ENCODE results near the gene TCEAL2. TPM values are rescaled to one million over a fixed set of nuclear protein-coding genes. Genes with fewer than 3 reads are reported as not detected.
"Not testable (repeated sequence)": the region's sequence is repeated elsewhere in the genome, so short reads cannot be mapped to it uniquely, and the experiment has no call there.

TCEAL2 gene
- 1 to 10 TPM in 5 of 10 donors, under 1 TPM in 5; 0.40 to 2.5 (median 0.96) TPM for polyA plus RNA-seq (ENCODE audit: insufficient read length in 10 of 10)
- long read RNA-seq, donor 1 = 0 reads
- long read RNA-seq, donor 2 = 0 reads
- long read RNA-seq, donor 3 = 0 reads
- long read RNA-seq, donor 4, partial matches to known transcripts = 0 of 1 reads
- long read RNA-seq, donor 4, other reads (novel, unspliced or antisense) = 0 of 1 reads
- long read RNA-seq, donor 5 = 0 reads
- long read RNA-seq, donor 6, partial matches to known transcripts = 0 of 1 reads
- long read RNA-seq, donor 6, other reads (novel, unspliced or antisense) = 0 of 1 reads
- long read RNA-seq, donor 7 = 0 reads
- long read RNA-seq, donor 8 = 0 reads
- long read RNA-seq, donor 9 = 0 reads

- DNase-seq = peak in 1 of 3 donors; percentile 5
Observed at GRCh38 chrX:102125436-102125835, at the start of gene TCEAL2. Gene TCEAL2, plus strand, starts transcription at chrX:102125679. Its CDS starts 1,152 bp downstream, at chrX:102126831.

GRCh38 chrX:102077426-102077825 is 48.1 kb upstream of the TCEAL2 start:
- no peak for DNase-seq

- DNase-seq = no peak
Observed at GRCh38 chrX:102085706-102086105, 39.8 kb upstream of the TCEAL2 start.

DNA sequence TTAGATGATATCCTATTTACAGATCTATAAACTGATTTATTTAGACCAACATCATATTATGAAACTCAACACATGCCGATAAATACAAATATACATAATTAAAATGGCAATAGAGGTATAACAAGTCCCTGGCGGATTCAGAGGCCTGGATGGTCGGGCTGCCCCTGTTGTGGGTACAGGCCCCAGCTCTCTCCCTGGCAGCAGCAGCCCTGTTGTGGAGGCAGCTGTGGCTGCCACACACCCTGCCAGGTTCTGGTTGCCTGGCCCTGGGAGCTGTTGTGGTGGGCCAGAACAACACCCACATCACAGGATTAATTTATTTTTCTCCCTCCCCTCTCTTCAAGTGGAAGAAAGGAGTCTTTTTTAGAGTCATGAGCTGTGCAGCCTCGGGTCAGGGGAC is 12.1 kb upstream of the TCEAL2 start:
- DNase-seq = no peak

- no peak for DNase-seq
Observed at GRCh38 chrX:102115748-102116147, 9.7 kb upstream of the TCEAL2 start.

GRCh38 chrX:102125014-102125413 is 465 bp upstream of the TCEAL2 start:
- not testable (repeated sequence) for DNase-seq

GRCh38 chrX:102126080-102126818 is 770 bp downstream of the TCEAL2 start:
- not testable (repeated sequence) for DNase-seq

- no peak for DNase-seq
Observed at GRCh38 chrX:102126863-102127262, 1.4 kb downstream of the TCEAL2 start.

DNA sequence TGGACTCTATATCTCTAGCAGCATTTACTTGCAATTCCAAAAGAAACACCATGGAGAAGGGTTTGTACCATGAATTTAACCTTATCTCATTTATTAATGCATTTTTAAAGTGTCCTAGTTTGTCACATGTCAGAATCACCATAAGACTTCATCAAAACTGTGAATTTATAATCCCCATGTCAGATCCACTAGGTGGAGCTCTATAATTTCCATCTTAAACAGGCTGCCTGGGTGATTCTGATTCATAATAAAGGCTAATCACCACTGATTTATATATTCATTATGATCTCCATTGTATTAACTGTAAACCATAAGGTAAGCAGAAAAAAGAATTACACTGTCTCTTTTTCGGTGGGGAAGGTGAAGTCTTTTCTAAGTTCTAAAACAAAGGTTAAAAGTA is 4.0 kb downstream of the TCEAL2 start:
- no peak for DNase-seq

DNA sequence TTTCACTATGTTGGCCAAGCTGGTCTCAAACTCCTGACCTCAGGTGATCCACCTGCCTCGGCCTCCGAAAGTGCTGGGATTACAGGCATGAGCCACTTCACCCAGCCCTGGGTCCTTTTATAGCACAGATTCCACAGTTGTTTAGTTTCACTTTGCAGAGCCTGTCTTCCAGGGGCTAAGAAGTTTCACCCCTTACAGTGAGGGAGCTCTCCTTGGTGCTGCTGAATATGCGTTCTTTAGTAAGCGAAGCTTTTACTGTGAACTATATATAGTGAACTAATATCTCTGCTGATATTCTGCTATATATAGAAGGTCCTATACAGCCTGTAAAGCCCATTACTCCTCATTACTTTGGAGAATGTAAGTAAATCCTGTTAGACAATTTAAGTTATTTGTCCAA is 12.6 kb downstream of the TCEAL2 start:
- DNase-seq = no peak

GRCh38 chrX:102140876-102141275 is 15.4 kb downstream of the TCEAL2 start:
- not testable (repeated sequence) for DNase-seq

DNA sequence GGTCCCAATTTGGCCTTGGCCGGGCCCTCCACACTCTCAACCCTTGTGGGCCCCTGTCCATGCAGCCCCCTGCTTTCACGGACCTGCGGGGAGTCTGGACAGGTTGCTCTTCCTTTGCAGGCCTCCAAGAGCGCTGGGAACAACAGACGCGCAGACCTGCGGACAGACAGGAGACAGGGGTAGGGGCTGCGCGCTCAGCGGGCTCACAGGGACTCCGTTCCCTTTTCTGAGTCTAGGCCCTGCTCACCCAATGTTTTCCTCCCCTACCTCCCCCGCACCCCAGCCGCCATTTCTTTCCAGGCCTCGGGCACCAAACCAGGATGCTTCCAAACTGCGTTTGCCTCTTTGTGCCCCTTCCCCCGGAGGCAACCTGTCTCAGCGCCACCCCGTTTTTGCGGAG is 16.2 kb downstream of the TCEAL2 start:
- not testable (repeated sequence) for DNase-seq

GRCh38 chrX:102142274-102142673 is 16.8 kb downstream of the TCEAL2 start, which contains the start of gene TCEAL6:
Gene TCEAL6, minus strand, starts transcription at chrX:102142481.
- DNase-seq = not testable (repeated sequence)

DNA sequence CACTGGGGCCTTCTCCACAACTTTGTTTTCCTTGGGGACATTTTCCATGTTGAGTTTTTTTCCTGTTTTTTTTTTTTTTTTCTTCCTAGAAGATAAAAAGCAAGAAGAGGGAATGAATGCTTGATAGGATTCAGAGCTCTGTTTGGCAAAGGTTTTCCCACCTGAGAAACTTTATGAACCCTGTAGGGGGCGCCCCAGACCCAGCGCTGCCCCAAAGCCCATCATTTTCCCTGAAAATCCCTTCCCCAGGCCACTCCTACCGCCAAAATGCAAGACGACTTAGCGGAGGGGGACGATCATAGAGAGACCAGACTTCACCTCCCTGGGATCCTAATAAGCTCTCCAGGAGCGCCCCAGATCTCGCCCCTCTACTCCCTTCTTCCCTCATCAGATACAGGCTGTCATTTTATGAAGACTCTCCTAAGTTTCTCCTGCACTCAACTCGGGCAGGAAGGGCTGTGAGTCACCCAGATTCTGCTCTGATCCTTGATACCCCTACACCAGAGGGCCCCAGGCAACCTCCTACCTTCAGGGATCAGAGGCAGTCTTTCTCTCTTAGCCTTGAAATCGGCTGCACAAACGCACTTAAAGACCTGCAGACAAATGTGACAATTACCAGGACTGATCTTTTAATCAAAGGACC is 28.9 kb downstream of the TCEAL2 start:
- no peak for DNase-seq

- DNase-seq = no peak
Observed at GRCh38 chrX:102154900-102155805, 29.7 kb downstream of the TCEAL2 start.

DNA sequence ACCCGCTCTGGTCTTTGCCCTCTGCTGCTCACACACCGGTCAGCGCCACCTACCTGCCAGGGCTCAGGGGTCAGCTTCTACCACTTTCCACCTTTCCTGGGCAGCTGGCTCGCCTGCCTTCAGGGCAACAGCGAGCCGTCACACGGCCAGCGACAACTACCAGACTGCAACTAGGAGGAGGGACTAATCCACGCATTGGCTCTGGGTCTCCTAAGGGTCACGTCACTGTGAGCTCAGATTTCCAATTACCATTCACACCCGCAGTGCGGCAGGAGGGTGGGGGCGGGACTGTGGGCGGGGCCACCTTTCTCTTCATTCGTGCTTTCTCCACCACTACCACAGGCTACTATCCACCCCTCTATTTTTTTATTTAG is 30.3 kb downstream of the TCEAL2 start, which contains the start of gene BEX5:
Gene BEX5 (minus strand): TSS at position 172 of the 374 bp plus-strand sequence. CDS start 1,712 bp downstream, outside the sequence.
- peak in 2 of 3 donors; percentile 8 to 10 for DNase-seq

Other genes with a start within 250 kb of the TCEAL2 start
- gene ZMAT1, start 193.7 kb upstream of the TCEAL2 start, polyA plus RNA-seq (ENCODE audit: insufficient read length in 10 of 10) = 1 to 10 TPM; 3.0 to 7.7 (median 4.2) TPM
- not detected for gene TCEAL6, start 16.8 kb downstream of the TCEAL2 start, polyA plus RNA-seq (ENCODE audit: insufficient read length in 10 of 10)
- under 1 TPM in 6 of 10 donors, not detected in 4; 0.18 to 0.55 (median 0.24) TPM for gene BEX5, start 30.3 kb downstream of the TCEAL2 start, polyA plus RNA-seq (ENCODE audit: insufficient read length in 10 of 10)
- not detected for gene TCP11X1, start 89.6 kb downstream of the TCEAL2 start, polyA plus RNA-seq (ENCODE audit: insufficient read length in 10 of 10)
- not detected for gene NXF2, start 121.5 kb downstream of the TCEAL2 start, polyA plus RNA-seq (ENCODE audit: insufficient read length in 10 of 10)